A549 (cell line): ENCODE results near the gene RPTOR.

Experiments used
- BHLHE40 ChIP-seq: IDR thresholded peaks from 2 replicates; pipeline ENCODE4 v1.6.1; 2012; ENCODE audit warnings: low read depth, low read length, inconsistent platforms
- EHMT2 ChIP-seq: fragments of 200-600 bp; sonication (generic); IDR thresholded peaks from 2 replicates; pipeline ENCODE4 v1.6.1; 2016; ENCODE audit warnings: antibody characterized with exemption, low read depth, mild to moderate bottlenecking, moderate library complexity
- ESRRA ChIP-seq: fragments of 150-350 bp; IDR thresholded peaks from 2 replicates; pipeline ENCODE4 v1.6.1; 2014; ENCODE audit warnings: mild to moderate bottlenecking, low read length, borderline replicate concordance
- POLR2A ChIP-seq: IDR thresholded peaks from 2 replicates; pipeline ENCODE4 v1.6.1; 2012; ENCODE audit warnings: mild to moderate bottlenecking, low read length
- RCOR1 ChIP-seq: fragments of 150-350 bp; IDR thresholded peaks from 2 replicates; pipeline ENCODE4 v1.6.1; 2014; ENCODE audit warnings: antibody characterized with exemption, low read length, low read depth
- SMC3 ChIP-seq: fragments of >200 bp; sonication (Bioruptor Twin); formaldehyde crosslinking; IDR thresholded peaks from 3 replicates; pipeline ENCODE4 v1.6.1; 2018; ENCODE audit warnings: inconsistent platforms
- TF ChIP-seq, protein P1 (sequence below): fragments of >200 bp; sonication (Bioruptor Twin); formaldehyde crosslinking; IDR thresholded peaks from 3 replicates; pipeline ENCODE4 v1.5.1; 2016
- TF ChIP-seq, protein P2 (sequence below): IDR thresholded peaks from 2 replicates; pipeline ENCODE4 v1.6.1; 2012
- TF ChIP-seq, protein P3 (sequence below): IDR thresholded peaks from 2 replicates; pipeline ENCODE4 v1.6.1; 2012
- TF ChIP-seq, protein P4 (sequence below): fragments of 150-350 bp; IDR thresholded peaks from 2 replicates; pipeline ENCODE4 v1.6.1; 2014; ENCODE audit warnings: low read depth, mild to moderate bottlenecking, low read length

DNA sequence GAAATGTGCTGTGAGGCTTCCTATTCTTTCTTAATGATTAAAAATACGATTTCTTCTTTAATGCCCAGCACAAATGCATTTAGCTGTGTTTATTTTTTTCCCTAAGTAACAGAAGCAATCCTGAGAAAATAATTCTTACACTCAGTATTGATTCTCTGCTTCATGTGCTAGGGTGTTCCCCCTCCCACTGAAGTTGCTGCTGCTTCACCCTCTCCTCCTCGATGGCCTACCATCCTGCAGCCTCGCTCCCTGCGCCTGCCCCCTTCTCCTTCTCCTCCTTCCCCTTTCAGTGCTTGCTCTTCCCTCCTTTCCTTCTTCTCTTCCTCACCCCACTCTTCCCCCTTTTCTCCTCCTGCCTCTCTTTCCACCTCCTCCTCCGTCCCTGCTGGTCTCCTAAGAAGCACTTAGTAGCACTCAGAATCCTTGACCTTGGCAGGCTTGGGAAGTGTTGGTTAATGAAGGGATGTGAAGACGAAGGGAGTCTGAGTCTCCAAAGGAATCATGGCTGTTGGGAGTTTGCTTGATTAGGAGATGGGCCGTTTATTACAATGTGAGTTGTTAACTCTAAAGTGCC, 119.7 kb downstream of the RPTOR start:
- TF ChIP-seq, protein P1, sequence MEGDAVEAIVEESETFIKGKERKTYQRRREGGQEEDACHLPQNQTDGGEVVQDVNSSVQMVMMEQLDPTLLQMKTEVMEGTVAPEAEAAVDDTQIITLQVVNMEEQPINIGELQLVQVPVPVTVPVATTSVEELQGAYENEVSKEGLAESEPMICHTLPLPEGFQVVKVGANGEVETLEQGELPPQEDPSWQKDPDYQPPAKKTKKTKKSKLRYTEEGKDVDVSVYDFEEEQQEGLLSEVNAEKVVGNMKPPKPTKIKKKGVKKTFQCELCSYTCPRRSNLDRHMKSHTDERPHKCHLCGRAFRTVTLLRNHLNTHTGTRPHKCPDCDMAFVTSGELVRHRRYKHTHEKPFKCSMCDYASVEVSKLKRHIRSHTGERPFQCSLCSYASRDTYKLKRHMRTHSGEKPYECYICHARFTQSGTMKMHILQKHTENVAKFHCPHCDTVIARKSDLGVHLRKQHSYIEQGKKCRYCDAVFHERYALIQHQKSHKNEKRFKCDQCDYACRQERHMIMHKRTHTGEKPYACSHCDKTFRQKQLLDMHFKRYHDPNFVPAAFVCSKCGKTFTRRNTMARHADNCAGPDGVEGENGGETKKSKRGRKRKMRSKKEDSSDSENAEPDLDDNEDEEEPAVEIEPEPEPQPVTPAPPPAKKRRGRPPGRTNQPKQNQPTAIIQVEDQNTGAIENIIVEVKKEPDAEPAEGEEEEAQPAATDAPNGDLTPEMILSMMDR, result no peak
- TF ChIP-seq POLR2A (no peak), BHLHE40 (no peak), SMC3 (no peak), RCOR1 (no peak), EHMT2 (no peak), ESRRA (no peak)
- TF ChIP-seq, protein P2, sequence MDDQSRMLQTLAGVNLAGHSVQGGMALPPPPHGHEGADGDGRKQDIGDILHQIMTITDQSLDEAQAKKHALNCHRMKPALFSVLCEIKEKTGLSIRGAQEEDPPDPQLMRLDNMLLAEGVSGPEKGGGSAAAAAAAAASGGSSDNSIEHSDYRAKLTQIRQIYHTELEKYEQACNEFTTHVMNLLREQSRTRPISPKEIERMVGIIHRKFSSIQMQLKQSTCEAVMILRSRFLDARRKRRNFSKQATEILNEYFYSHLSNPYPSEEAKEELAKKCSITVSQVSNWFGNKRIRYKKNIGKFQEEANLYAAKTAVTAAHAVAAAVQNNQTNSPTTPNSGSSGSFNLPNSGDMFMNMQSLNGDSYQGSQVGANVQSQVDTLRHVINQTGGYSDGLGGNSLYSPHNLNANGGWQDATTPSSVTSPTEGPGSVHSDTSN, result no peak
- TF ChIP-seq, protein P3, sequence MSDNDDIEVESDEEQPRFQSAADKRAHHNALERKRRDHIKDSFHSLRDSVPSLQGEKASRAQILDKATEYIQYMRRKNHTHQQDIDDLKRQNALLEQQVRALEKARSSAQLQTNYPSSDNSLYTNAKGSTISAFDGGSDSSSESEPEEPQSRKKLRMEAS, result no peak
- TF ChIP-seq, protein P4, sequence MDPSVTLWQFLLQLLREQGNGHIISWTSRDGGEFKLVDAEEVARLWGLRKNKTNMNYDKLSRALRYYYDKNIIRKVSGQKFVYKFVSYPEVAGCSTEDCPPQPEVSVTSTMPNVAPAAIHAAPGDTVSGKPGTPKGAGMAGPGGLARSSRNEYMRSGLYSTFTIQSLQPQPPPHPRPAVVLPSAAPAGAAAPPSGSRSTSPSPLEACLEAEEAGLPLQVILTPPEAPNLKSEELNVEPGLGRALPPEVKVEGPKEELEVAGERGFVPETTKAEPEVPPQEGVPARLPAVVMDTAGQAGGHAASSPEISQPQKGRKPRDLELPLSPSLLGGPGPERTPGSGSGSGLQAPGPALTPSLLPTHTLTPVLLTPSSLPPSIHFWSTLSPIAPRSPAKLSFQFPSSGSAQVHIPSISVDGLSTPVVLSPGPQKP, result no peak
